Vagina (tissue), 2 donors: ENCODE measurements around the gene LY86. TPM values are rescaled to one million over a fixed set of nuclear protein-coding genes. Genes with fewer than 3 reads are reported as not detected.

Source experiments
- DNase-seq, 2 donors: peaks; one replicate each; pipeline ENCODE4 v3.0.0-alpha.2; 2017; ENCODE audit errors: extremely low spot score in 2 of 2
- H3K27ac ChIP-seq: fragments of 200-600 bp; sonication (generic); one replicate; pipeline ENCODE4 v1.5.1; 2019
- H3K27me3 ChIP-seq: fragments of 200-600 bp; sonication (generic); one replicate; pipeline ENCODE4 v1.5.1; 2019
- H3K36me3 ChIP-seq, 2 donors: fragments of 200-600 bp; sonication (generic); one replicate each; pipeline ENCODE4 v1.5.1; 2017 to 2019
- H3K4me1 ChIP-seq: fragments of 200-600 bp; sonication (generic); one replicate; pipeline ENCODE4 v1.5.1; 2019
- H3K4me3 ChIP-seq, 2 donors: fragments of 200-600 bp; sonication (generic); 1 replicate in 1 of 2; 2 replicates in 1 of 2; pipeline ENCODE4 v1.5.1; 2016 to 2019
- H3K9me3 ChIP-seq: fragments of 200-600 bp; sonication (generic); one replicate; pipeline ENCODE4 v1.5.1; 2019
- POLR2A ChIP-seq, 2 donors: fragments of 450-650 bp; IDR thresholded peaks; one replicate each; pipeline ENCODE4 v1.6.1; 2017; ENCODE audit warnings: antibody characterized with exemption in 2 of 2, mild to moderate bottlenecking in 2 of 2, moderate library complexity in 2 of 2
- POLR2AphosphoS5 ChIP-seq, 2 donors: sonication (generic); formaldehyde crosslinking; IDR thresholded peaks; one replicate each; pipeline ENCODE4 v1.9.0; 2017; ENCODE audit warnings: antibody characterized with exemption in 2 of 2, mild to moderate bottlenecking in 2 of 2, low read depth in 1 of 2; ENCODE audit not compliant: insufficient read depth in 1 of 2
- intact Hi-C: fragments of 100-400 bp; cut with DNase I; formaldehyde crosslinking; loops from one replicate; pipeline ENCODE4 v1.15.1; 2023
- total RNA-seq: library from RNA; depleted of rRNA; stranded (reverse); fragments of >200 nt; gene quantifications from one replicate; pipeline ENCODE4 v1.2.3, GENCODE V29; 2016
- TF ChIP-seq, protein P1 (sequence below), 3 experiments: fragments of 450-650 bp in 2 of 3; fragments of 200-600 bp in 1 of 3; sonication (generic) in 1 of 3; IDR thresholded peaks; one replicate each; pipeline ENCODE4 v1.5.1; 2017 to 2019; ENCODE audit warnings: antibody characterized with exemption in 3 of 3, mild to moderate bottlenecking in 2 of 3, moderate library complexity in 2 of 3

The LY86 gene
- total RNA-seq, 1 donor from 2014 or later = 4.9 TPM

DNA sequence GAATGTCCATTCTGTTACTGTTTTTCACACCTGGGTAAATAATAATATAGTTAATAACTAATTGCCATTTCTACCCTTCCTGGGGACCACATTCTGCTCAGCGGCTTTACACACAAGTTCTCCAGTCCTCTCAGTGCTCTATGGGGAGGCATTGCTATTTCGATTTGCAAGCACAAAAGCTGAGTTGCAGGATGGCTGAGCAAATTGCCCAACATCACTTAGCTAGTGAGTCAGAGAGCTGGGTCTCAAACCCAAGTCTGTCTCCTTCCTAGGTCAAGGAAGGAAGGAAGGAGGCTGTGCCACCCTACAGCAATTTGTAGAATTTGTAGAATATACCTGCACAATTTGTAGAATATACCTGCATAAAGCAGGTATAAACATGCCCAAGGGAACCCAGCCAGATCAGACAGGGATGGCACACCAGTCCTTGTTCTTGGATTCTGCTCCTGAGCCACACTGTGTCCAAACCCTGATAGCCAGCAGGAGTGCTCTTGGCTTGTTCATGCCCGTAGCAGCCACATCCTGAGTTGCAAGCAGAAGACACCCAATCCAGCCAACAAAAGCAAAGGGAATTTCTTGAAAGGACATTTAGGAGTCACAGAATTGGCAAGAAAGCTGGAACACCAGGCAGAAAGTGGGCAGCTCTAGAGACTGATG is 56.9 kb downstream of the LY86 start:
- DNase-seq = no peak
- intact Hi-C loops = no loop called here
- Histone ChIP-seq H3K4me3 (no peak overlapping the region), H3K36me3 (no peaks in the 10 kb centered on the region), H3K27ac (no peak overlapping the region), H3K27me3 (no peaks in the 10 kb centered on the region), H3K4me1 (no peaks in the 10 kb centered on the region), H3K9me3 (no peaks in the 10 kb centered on the region)
- no peak for TF ChIP-seq POLR2AphosphoS5 (IDR thresholded peaks at IDR 0.05; ENCODE audit: insufficient read depth in 1 of 2, low read depth in 1 of 2)
- TF ChIP-seq POLR2A (IDR thresholded peaks at IDR 0.05) = no peak
- TF ChIP-seq, protein P1, sequence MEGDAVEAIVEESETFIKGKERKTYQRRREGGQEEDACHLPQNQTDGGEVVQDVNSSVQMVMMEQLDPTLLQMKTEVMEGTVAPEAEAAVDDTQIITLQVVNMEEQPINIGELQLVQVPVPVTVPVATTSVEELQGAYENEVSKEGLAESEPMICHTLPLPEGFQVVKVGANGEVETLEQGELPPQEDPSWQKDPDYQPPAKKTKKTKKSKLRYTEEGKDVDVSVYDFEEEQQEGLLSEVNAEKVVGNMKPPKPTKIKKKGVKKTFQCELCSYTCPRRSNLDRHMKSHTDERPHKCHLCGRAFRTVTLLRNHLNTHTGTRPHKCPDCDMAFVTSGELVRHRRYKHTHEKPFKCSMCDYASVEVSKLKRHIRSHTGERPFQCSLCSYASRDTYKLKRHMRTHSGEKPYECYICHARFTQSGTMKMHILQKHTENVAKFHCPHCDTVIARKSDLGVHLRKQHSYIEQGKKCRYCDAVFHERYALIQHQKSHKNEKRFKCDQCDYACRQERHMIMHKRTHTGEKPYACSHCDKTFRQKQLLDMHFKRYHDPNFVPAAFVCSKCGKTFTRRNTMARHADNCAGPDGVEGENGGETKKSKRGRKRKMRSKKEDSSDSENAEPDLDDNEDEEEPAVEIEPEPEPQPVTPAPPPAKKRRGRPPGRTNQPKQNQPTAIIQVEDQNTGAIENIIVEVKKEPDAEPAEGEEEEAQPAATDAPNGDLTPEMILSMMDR (IDR thresholded peaks at IDR 0.05) = no peak

DNA sequence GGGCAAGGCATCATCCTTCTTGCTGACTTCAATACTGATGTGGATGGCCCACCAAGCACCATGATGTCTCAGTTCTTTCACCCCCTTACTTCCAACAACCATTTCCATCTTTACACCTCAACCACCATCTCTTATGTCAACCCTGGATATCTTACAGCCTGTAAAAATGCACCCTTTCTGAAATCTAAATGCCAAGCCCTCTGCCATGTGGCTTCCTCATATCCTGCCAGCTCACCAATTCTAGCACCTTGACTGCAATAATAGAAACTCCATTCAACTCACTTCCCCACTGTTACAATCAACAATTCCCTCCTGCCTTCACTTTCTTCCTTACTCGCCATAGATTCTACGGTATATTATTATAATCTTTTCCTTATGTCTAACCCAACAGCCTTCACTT is 57.9 kb downstream of the LY86 start:
- DNase-seq = no peak
- no peaks in the 10 kb centered on the region for H3K4me1 ChIP-seq
- H3K27ac ChIP-seq = no peak overlapping the region
- no peak overlapping the region for H3K4me3 ChIP-seq
- H3K27me3 ChIP-seq = no peaks in the 10 kb centered on the region
- intact Hi-C loops = no loop called here
- no peak for TF ChIP-seq POLR2A (IDR thresholded peaks at IDR 0.05)
- TF ChIP-seq, protein P1 (IDR thresholded peaks at IDR 0.05) = no peak
- no peak for TF ChIP-seq POLR2AphosphoS5 (IDR thresholded peaks at IDR 0.05; ENCODE audit: insufficient read depth in 1 of 2, low read depth in 1 of 2)
- H3K9me3 ChIP-seq = no peaks in the 10 kb centered on the region
- no peaks in the 10 kb centered on the region for H3K36me3 ChIP-seq

DNA sequence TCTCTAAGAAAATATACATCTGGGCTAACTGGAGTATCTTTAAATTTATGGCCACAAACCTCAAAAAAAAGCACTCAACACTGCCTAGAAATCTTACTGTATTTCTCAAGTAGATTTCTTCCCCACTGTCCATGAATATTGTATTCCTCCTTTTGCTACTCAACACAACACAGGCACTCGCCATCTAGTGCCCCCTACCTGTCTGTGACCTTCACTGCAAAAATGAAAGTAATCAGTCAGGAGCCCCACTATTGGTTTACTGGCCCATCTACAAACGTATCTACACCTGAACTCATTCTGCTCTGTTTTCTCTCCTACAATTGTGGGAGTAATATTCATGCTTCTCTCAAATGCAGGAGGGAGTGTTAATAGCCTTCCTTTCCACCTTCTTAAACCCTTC is 58.3 kb downstream of the LY86 start:
- no peaks in the 10 kb centered on the region for H3K4me1 ChIP-seq
- intact Hi-C loops = no loop called here
- H3K27me3 ChIP-seq = no peaks in the 10 kb centered on the region
- DNase-seq = no peak
- H3K4me3 ChIP-seq = no peak overlapping the region
- TF ChIP-seq, protein P1 (IDR thresholded peaks at IDR 0.05) = no peak
- TF ChIP-seq POLR2AphosphoS5 (IDR thresholded peaks at IDR 0.05; ENCODE audit: insufficient read depth in 1 of 2, low read depth in 1 of 2) = no peak
- H3K36me3 ChIP-seq = no peaks in the 10 kb centered on the region
- H3K9me3 ChIP-seq = no peaks in the 10 kb centered on the region
- no peak overlapping the region for H3K27ac ChIP-seq

DNA sequence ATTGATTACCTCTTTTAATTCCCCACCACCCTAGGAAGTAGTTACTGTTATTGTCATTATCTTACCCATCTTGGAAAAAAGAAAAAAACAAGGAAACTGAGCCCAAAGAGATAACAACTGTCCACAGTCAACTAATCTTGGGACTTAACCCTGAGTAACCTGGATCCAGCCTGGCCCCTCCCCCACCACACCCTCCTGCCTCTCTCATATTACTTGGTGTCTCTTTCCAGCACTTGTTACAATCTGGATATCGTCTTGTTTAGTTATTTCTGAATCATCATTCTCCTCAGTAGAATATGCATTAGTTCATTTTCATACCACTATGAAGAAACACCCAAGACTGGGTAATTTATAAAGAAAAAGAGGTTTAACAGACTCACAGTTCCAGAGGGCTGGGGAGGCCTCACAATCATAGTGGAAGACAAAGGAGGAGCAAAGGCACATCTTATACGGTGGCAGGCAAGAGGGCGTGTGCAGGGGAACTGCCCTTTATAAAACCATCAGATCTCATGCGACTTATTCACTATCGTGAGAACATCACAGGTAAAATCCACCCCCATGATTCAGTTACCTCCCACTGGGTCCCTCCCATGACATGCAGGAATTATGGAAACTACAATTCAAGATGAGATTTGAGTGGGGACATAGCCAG is 60.3 kb downstream of the LY86 start:
- Histone ChIP-seq H3K27ac (no peak overlapping the region), H3K9me3 (no peaks in the 10 kb centered on the region), H3K4me1 (no peaks in the 10 kb centered on the region), H3K27me3 (no peaks in the 10 kb centered on the region), H3K4me3 (no peak overlapping the region), H3K36me3 (no peaks in the 10 kb centered on the region)
- intact Hi-C loops = no loop called here
- DNase-seq = no peak
- TF ChIP-seq, protein P1 (IDR thresholded peaks at IDR 0.05) = no peak
- TF ChIP-seq POLR2AphosphoS5 (IDR thresholded peaks at IDR 0.05; ENCODE audit: insufficient read depth in 1 of 2, low read depth in 1 of 2) (no peak), POLR2A (IDR thresholded peaks at IDR 0.05) (no peak)

DNA sequence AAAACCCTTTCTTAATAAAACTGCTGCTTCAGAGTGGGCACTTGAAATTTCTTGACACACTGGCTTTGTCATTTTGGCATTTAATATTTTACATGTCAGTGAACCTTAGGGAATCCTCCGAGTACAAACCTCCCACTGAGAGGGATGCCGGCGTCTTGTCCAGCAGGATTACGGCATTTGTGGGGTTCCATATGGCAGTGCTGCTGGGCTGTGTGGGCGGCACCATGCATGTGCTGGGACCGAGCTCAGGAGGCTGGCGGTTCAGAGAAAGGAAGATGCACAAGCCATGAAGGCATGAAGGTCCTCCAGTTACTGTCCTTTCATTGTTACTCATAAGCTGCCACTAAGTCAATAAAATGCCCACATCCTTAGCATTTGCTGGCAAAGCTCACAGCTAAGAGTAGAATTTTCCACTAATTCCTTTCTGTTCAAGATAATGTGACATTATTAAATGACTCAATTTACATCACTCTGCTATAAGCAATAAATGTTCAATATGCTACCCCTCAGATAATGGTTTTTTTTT is 61.4 kb downstream of the LY86 start:
- Histone ChIP-seq H3K27me3 (no peaks in the 10 kb centered on the region), H3K9me3 (no peaks in the 10 kb centered on the region), H3K27ac (no peak overlapping the region), H3K4me1 (no peaks in the 10 kb centered on the region), H3K4me3 (no peak overlapping the region), H3K36me3 (no peaks in the 10 kb centered on the region)
- TF ChIP-seq, protein P1 (IDR thresholded peaks at IDR 0.05) = no peak
- TF ChIP-seq POLR2A (IDR thresholded peaks at IDR 0.05) (no peak), POLR2AphosphoS5 (IDR thresholded peaks at IDR 0.05; ENCODE audit: insufficient read depth in 1 of 2, low read depth in 1 of 2) (no peak)
- intact Hi-C loops = no loop called here
- DNase-seq = peak; percentile 27 to 34
